HEK293T (cell line): Measurements from ENCODE around the gene BTBD8.

Experiments
- ARNT ChIP-seq: fragments of 450-650 bp; IDR thresholded peaks from 2 replicates; pipeline ENCODE4 v1.6.1; 2017; ENCODE audit warnings: mild to moderate bottlenecking
- BHLHE40 ChIP-seq: fragments of 450-650 bp; IDR thresholded peaks from 2 replicates; pipeline ENCODE4 v1.6.1; 2016; ENCODE audit warnings: mild to moderate bottlenecking, moderate library complexity, borderline replicate concordance
- FOXM1 ChIP-seq: fragments of 450-650 bp; IDR thresholded peaks from 2 replicates; pipeline ENCODE4 v1.6.1; 2017; ENCODE audit warnings: mild to moderate bottlenecking, borderline replicate concordance
- HDGF ChIP-seq: fragments of 450-650 bp; IDR thresholded peaks from 2 replicates; pipeline ENCODE4 v1.6.1; 2017; ENCODE audit warnings: antibody characterized with exemption, borderline replicate concordance
- L3MBTL2 ChIP-seq: fragments of 450-650 bp; conservative IDR thresholded peaks from 2 replicates; pipeline ENCODE4 v1.6.1; 2016; ENCODE audit warnings: mild to moderate bottlenecking
- NFRKB ChIP-seq: fragments of 450-650 bp; IDR thresholded peaks from 2 replicates; pipeline ENCODE4 v1.6.1; 2016; ENCODE audit warnings: mild to moderate bottlenecking, moderate library complexity
- SP1 ChIP-seq: fragments of 450-650 bp; IDR thresholded peaks from 2 replicates; pipeline ENCODE4 v1.6.1; 2017
- SUZ12 ChIP-seq: fragments of 450-650 bp; IDR thresholded peaks from 2 replicates; pipeline ENCODE4 v1.6.1; 2016; ENCODE audit warnings: mild to moderate bottlenecking
- ZNF384 ChIP-seq: fragments of 450-650 bp; IDR thresholded peaks from 2 replicates; pipeline ENCODE4 v1.6.1; 2016
- TF ChIP-seq, protein P1 (sequence below): fragments of 450-650 bp; IDR thresholded peaks from 2 replicates; pipeline ENCODE4 v1.6.1; 2016

- no peak for TF ChIP-seq FOXM1
- no peak for TF ChIP-seq ZNF384
- no peak for TF ChIP-seq BHLHE40
- TF ChIP-seq, protein P1, sequence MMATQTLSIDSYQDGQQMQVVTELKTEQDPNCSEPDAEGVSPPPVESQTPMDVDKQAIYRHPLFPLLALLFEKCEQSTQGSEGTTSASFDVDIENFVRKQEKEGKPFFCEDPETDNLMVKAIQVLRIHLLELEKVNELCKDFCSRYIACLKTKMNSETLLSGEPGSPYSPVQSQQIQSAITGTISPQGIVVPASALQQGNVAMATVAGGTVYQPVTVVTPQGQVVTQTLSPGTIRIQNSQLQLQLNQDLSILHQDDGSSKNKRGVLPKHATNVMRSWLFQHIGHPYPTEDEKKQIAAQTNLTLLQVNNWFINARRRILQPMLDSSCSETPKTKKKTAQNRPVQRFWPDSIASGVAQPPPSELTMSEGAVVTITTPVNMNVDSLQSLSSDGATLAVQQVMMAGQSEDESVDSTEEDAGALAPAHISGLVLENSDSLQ, result no peak
- no peak for TF ChIP-seq SP1
- TF ChIP-seq L3MBTL2, result no peak
- TF ChIP-seq NFRKB, result no peak
- TF ChIP-seq SUZ12, result no peak
- TF ChIP-seq ARNT, result no peak
- no peak for TF ChIP-seq HDGF
These were observed 14.4 kb downstream of the BTBD8 start for GRCh38 chr1:92094595-92094994.
